ENCODE measurements around the gene ITGB4. TPM values are rescaled to one million over a fixed set of nuclear protein-coding genes. Genes with fewer than 3 reads are reported as not detected.

The ITGB4 gene
- total RNA-seq, 3 donors from 2014 or later, result 153 to 307 (median 246) TPM

DNA sequence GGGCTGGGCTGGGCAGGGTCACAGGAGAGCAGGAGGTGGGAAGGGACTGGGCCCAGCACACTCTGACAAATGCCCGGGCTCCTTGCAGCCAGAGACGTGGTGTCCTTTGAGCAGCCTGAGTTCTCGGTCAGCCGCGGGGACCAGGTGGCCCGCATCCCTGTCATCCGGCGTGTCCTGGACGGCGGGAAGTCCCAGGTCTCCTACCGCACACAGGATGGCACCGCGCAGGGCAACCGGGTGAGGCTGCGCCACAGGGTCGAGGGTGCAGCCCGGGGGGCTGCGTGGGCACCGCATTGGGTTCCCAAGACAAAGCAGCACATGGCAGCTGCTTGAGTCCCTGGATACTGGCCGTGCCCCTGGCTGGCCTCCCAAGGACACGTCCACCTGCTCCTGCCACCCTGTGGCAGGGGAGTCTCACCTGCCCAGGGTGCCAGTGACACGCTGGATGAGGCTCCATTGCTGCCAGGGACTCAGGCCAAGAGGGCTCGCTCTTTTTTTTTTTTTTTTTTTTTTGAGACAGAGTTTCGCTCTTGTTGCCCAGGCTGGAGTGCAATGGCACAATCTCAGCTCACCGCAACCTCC lies 22.5 kb downstream of the ITGB4 start:
- TF ChIP-seq, protein P1, sequence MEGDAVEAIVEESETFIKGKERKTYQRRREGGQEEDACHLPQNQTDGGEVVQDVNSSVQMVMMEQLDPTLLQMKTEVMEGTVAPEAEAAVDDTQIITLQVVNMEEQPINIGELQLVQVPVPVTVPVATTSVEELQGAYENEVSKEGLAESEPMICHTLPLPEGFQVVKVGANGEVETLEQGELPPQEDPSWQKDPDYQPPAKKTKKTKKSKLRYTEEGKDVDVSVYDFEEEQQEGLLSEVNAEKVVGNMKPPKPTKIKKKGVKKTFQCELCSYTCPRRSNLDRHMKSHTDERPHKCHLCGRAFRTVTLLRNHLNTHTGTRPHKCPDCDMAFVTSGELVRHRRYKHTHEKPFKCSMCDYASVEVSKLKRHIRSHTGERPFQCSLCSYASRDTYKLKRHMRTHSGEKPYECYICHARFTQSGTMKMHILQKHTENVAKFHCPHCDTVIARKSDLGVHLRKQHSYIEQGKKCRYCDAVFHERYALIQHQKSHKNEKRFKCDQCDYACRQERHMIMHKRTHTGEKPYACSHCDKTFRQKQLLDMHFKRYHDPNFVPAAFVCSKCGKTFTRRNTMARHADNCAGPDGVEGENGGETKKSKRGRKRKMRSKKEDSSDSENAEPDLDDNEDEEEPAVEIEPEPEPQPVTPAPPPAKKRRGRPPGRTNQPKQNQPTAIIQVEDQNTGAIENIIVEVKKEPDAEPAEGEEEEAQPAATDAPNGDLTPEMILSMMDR (IDR thresholded peaks at IDR 0.05), result no peak
- H3K4me1 ChIP-seq (ENCODE audit: low read depth), result no peaks in the 10 kb centered on the region

GRCh38 chr17:75748706-75749105 lies 27.4 kb downstream of the ITGB4 start:
- DNase-seq (peak in 1 of 3 donors; percentile 24), ATAC-seq (no peak)
- Histone ChIP-seq H3K36me3 (ENCODE audit: low read depth) (peaks cover 14% of the 10 kb centered on the region), H3K4me3 (no peak overlapping the region), H3K9me3 (no peaks in the 10 kb centered on the region), H3K4me1 (ENCODE audit: low read depth) (peaks cover 3% of the 10 kb centered on the region)
- intact Hi-C loops (cut with DNase I, micrococcal nuclease), result loop anchor here in 1 of 2 donors (5.0 kb wide), 1 partner anchor 71 kb away; no protein-coding TSS in a partner anchor
- TF ChIP-seq, protein P1 (IDR thresholded peaks at IDR 0.05), result no peak

More for the DNA sequence above, 22.5 kb downstream of the ITGB4 start:
- intact Hi-C loops (cut with DNase I, micrococcal nuclease), result no loop called here
- Histone ChIP-seq H3K4me3 (no peak overlapping the region), H3K9me3 (no peaks in the 10 kb centered on the region), H3K36me3 (ENCODE audit: low read depth) (no peaks in the 10 kb centered on the region)
- no peak for ATAC-seq
- no peak for DNase-seq

DNA sequence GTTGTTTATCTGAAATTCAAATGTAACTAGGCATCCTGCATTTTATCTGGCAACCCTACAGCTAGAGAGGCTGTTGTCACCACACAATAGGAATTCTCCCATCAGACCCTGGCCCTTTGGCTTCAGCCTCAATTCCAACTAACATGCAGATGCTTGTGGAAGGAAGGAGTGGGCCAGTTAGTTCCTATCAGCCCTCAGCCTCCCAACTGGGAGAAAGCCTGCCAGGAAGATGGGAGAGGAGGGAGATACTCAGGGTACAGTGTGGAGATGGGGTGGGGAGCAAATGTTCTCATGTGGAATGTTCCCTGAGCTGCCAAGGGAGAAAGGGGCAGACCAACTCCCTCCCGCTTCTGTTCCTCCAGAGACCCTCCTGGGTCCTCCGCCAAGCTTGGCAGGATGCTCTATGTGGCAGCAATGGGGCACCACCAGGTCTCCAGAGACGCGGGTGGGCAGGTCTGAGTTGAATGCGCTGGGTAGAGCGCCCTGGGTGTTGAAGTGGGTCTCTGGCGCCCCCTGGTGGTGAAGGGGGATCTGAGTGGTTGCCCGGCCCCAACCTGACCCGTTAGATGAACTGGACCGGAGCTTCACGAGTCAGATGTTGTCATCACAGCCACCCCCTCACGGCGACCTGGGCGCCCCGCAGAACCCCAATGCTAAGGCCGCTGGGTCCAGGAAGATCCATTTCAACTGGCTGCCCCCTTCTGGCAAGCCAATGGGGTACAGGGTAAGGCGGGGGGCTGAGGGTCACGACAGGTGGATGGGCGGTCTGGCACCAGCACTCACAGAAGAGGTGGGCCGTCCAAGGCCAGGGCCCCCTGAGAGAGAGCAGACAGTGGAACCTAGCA lies 28.5 kb downstream of the ITGB4 start:
- ATAC-seq (peak; percentile 76), DNase-seq (peak; percentile 85 to 93 (median 86))
- Histone ChIP-seq H3K4me3 (no peak overlapping the region), H3K36me3 (ENCODE audit: low read depth) (peaks cover 14% of the 10 kb centered on the region), H3K4me1 (ENCODE audit: low read depth) (peaks cover 3% of the 10 kb centered on the region), H3K9me3 (no peaks in the 10 kb centered on the region)
- TF ChIP-seq, protein P1 (IDR thresholded peaks at IDR 0.05), result peak; percentile 86
- intact Hi-C loops (cut with DNase I, micrococcal nuclease), result loop anchor here (5.0 kb wide), 3 partner anchors 72 to 117 kb away; partner anchors contain the start of gene SMIM5 (in 1 of the 2)

- Histone ChIP-seq H3K9me3 (no peaks in the 10 kb centered on the region), H3K4me1 (ENCODE audit: low read depth) (peaks cover 3% of the 10 kb centered on the region), H3K36me3 (ENCODE audit: low read depth) (peaks cover 14% of the 10 kb centered on the region), H3K4me3 (no peak overlapping the region)
- ATAC-seq (no peak), DNase-seq (peak in 1 of 3 donors; percentile 31)
- intact Hi-C loops (cut with DNase I, micrococcal nuclease), result loop anchor here in 1 of 2 donors (5.0 kb wide), 2 partner anchors 79 to 119 kb away; partner anchors contain the start of gene SMIM5
- TF ChIP-seq, protein P1 (IDR thresholded peaks at IDR 0.05), result no peak
Observed at GRCh38 chr17:75750661-75751423, 29.6 kb downstream of the ITGB4 start.

DNA sequence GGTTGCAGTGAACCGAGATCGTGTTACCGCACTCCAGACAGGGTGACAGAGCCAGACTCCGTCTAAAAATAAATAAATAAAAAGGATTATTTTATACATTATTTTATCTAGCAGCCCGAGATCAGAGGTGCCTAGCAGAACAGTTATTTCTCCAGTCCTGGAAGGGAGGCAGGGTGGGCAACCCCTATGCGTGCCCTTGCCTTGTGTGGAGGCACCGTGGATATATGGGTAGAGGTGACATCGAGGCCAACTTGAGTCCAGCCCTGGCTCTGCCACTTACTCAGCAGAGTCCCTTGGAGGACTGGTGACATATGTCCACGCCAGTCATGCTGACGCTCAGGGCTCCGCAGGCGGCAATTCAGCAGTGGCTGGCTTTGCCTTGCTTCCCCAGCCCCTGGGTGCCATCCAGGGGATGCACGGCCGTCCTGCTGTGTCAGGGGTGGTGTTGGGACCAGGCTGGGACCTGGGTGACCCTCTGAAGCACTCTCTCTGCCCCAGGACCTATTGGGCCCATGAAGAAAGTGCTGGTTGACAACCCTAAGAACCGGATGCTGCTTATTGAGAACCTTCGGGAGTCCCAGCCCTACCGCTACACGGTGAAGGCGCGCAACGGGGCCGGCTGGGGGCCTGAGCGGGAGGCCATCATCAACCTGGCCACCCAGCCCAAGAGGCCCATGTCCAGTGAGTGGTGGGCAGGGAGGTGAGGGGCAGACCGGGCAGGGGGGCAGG lies 30.6 kb downstream of the ITGB4 start:
- intact Hi-C loops (cut with DNase I, micrococcal nuclease), result loop anchor here in 1 of 2 donors (5.0 kb wide), 2 partner anchors 80 to 120 kb away; partner anchors contain the start of gene SMIM5
- peaks cover 14% of the 10 kb centered on the region for H3K36me3 ChIP-seq (ENCODE audit: low read depth)
- H3K9me3 ChIP-seq, result no peaks in the 10 kb centered on the region
- TF ChIP-seq, protein P1 (IDR thresholded peaks at IDR 0.05), result no peak
- no peak overlapping the region for H3K4me3 ChIP-seq
- ATAC-seq (no peak), DNase-seq (peak in 1 of 3 donors; percentile 25)
- peaks cover 3% of the 10 kb centered on the region for H3K4me1 ChIP-seq (ENCODE audit: low read depth)

Measured in mucosa of descending colon (tissue), 3 donors.